CD4-positive, alpha-beta T cell treated with Interleukin-15 for 4 hours (primary cell): ENCODE data around the gene PRPF19.
"Not testable (repeated sequence)": the region's sequence is repeated elsewhere in the genome, so short reads cannot be mapped to it uniquely, and the experiment has no call there.

Experiments
- DNase-seq: peaks from one replicate; pipeline ENCODE4 v3.0.0-alpha.2; 2020; ENCODE audit warnings: low spot score

The PRPF19 gene

DNA sequence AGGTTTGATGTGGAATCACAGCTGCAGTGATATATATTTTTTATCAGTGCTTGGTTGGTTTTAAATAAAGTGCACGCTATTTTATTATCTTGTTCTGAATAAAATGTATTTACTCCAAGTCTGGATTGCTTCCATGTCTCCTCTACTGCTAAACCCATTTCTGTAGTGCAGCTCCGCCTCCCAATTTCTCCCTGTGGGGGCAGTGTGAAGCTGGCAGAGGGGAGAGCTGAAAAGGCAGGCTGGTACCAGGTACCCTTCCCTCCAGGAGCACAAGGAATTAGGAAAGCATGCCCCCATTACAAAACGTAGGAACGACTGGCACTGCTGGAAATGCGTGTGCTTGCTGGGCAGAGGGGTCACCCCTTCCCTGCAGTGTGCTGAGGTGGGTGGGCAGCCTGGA lies 16.9 kb upstream of the PRPF19 start:
- no peak for DNase-seq

- DNase-seq: no peak
These were observed 16.5 kb upstream of the PRPF19 start for GRCh38 chr11:60922906-60923305.

DNA sequence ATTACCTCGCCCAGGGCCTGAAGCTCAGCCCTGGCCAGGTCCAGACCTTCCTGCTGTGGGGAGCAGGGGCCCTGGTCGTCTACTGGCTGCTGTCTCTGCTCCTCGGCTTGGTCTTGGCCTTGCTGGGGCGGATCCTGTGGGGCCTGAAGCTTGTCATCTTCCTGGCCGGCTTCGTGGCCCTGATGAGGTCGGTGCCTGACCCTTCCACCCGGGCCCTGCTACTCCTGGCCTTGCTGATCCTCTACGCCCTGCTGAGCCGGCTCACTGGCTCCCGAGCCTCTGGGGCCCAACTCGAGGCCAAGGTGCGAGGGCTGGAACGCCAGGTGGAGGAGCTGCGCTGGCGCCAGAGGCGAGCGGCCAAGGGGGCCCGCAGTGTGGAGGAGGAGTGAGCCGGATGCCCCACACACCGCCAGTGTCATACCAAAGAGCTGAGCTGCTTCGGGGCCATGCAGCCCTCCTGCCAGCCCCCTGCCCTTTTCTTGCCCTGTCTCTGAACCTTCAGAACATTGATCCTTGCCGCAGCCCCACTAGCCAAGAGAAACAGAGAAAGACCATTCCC lies 15.5 kb upstream of the PRPF19 start:
- DNase-seq: no peak

DNA sequence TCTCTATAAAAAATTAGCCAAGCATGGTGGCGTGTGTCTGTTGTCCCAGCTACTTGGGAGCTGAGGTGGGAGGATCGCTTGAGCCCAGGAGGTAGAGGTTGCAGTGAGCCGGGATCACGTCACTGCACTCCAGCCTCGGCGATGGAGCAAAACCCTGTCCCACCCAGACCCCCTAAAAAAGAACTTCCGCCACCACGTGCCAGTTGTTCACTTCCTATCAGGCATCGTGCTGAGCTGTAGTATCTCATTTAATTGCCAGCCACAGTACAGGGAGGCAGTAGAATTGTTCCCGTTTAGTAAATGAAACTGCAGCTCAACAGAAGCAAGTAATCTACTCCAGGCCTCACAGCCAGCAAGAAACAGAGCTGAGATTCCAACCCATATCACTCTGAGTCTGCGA lies 14.9 kb upstream of the PRPF19 start:
- no peak for DNase-seq

DNA sequence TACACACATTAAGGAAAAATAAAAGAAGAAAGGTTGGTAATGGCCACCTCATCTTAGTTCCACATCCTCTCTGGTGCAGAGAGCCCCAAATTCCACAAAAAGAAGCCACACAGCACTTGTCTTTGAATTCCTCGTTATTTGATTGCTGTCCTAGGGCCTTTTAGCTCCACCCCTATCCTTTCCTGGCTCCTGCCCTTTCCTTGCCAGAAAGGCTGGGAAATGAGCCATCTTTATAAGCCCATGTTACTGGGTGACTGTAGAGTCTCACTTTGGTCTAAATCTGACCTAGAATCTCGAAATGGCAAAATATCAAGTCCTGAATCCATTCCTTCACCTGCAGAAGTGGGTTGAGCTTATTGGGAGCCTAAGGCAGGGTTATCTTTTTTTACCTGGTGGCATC lies 13.6 kb upstream of the PRPF19 start:
- DNase-seq: no peak

DNA sequence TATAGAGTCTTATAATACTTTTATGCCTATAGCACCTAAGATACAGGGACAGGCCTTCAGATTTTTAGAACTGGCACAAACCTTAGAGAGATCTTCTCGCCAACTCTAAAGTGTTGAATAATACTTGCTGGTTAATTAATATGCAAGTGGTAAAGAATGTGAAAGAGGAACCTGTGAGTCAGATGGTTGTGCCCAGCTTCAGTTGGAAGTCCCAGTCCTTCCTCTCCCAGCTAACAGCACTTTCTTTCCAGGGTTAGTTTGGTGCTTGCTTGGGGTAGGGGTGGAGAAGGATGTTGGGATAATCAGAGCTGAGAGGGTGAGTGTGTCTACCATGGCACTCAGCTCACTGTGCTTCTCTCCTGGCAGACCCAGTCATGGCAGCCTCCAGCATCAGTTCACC lies 12.9 kb upstream of the PRPF19 start:
- no peak for DNase-seq

- no peak for DNase-seq
These were observed 12.5 kb upstream of the PRPF19 start for GRCh38 chr11:60918939-60919265.

GRCh38 chr11:60918251-60918938 lies 12.0 kb upstream of the PRPF19 start:
- no peak for DNase-seq

DNA sequence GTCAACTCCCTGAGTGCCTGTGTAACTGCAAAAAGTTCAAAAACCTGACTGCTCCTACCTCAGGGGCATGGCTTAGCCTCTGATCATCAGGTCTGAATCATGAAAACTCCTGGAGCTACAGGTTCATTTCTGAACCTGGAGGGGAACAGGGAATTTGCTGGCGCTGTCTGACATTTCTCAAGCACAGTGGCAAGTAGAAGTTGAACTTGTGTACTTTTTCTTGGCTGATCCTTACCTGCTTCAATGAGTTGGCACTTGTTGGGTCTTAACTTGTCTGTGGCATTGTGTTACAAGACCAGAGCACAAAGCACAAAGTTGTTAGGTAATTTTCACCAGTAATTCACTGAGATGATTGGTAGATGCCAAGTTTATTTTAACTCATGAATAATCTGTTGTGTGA lies 10.9 kb upstream of the PRPF19 start:
- no peak for DNase-seq

- no peak for DNase-seq
These were observed 10.4 kb upstream of the PRPF19 start for GRCh38 chr11:60916669-60917206.

DNA sequence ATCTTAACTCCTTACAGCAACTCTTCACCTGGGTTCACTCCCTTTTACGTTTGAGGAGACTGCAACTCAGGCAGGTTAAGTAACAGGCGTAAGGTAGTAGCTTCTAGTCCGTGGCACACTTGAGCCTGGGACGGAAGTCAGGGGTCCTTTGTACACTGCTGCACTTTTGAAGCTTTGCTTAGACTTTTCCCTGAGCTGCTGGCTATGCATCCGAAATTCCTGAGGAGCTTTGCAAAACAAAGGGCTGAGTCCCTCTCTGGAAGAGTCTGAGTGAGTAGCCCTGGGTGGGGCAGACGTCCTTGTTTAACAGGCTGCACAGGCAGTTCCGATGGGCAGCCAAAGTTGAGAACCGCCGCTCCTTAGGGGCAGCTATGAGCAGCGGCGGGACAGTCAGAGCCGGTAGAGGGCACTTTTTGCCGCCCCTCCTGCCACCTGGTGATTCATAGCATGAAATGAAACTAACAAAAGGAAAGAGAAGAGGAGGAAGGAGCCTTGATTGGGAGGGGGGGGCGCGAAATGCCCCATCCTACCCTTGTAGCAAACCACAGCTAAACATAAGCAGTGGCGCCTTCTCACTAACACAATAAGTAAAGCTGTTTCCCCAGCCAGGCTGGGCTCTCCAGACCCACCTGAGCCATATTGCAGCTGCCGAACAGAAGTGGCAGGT lies 9.0 kb upstream of the PRPF19 start:
- peak; percentile 77 for DNase-seq

- peak; percentile 14 for DNase-seq
These were observed 8.4 kb upstream of the PRPF19 start for GRCh38 chr11:60914633-60915247.

DNA sequence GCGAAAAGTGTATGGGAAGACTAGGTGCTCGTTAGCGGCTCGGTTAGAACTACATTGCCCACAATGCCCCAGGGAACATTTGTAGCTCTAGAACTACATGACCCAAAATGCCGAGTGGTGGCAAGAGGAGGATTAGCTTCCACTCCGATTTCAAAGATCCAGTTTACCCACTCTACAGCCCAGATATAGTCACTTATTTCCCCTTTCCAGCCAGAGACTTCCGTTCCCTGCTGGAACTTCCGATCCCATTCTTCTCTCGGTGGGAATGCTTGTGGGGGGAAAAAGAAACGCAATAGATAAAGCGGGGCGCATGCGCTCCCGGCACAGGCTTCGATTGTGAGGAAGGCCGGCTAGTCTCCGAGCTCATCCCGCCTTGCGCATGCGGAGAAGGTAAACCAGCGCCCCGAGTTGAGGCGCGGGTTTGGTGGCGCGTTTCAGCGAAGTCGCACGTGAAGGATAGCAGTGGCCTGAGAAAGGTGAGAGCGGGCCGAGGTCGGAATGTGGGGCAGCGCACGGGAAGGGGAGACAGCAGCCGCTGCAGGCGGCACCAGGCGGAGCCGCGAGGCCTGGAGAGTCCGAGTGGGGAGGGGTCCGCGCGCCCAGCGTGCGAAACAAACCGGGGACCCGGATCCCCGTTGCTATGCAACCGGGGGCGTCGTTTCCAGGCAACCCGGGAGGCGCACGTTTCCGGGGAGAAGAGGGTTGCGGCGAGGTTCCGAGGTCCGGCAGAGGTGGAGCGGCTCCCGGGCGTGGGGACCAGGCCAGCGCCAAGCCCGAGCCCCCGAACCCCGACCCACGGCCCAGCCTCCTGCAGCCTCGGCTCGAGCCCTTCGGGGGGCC lies 7.6 kb upstream of the PRPF19 start, which contains the start of gene TMEM109:
Gene TMEM109, plus strand, starts transcription at position 366 of the 840 bp plus-strand sequence. CDS start 5,536 bp downstream, outside the sequence.
- DNase-seq: peak; percentile 89

DNA sequence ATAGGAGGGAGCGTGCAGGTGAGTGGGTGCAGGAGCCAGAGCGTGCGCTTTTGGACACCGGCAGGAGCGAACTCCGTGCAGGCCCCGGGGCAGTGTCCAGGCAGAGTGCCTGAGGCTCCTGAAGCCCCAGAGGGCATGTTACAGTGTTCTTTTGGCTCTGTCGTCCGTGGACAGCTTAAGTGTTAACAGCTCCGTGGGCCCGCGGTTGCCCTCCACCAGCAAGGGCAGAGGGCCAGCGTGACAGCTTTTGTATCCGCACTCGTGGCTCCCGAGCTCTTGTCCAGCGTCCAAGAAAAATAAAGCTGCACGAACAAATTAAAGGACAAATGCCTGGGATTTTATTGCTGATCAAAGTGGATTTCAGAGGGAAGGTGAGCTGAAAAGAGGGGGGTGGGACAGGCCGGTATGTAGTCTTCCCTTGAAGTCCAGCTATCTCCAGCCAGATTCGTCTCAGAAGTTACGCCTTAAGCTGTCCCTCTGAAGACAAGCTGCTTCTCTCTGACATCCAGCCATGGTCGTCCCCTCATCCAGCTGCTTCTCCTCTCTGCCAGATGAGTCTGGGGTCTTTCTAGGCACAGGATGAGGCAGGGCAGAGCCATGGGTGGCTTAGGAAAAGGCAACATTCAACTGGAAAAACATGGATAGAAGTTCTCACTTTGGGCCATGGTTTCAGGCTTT lies 6.6 kb upstream of the PRPF19 start:
- DNase-seq: no peak

DNA sequence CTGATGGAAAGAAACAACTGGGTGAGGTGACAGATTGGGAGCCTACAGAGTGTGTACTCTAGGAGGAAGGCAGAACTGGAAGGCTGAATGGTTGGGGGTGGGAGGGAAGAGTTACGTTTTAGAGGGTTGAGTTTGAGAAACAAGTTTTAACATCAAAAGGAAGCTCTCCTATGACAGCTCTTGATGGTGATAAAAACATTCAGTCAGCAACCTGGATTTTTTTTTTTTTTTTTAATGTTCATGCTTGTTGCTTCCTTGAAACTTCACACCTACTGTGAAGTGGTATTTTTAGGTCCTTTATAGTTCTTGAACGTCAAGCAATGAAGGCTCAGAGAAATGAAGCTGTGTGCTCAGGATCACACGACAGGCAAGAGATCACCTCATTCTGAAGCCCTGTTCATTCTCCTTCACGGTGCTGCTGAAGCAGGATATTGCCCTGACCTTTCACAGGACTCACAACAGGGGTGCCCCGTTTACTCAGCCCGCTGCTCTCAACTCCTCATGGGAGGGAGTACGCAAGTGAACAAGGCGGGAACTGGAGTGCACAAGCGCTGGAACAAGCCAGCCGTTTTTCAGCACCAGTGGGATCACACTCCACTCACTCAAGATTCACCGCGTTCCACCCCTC lies 6.0 kb upstream of the PRPF19 start:
- DNase-seq: peak; percentile 33

DNA sequence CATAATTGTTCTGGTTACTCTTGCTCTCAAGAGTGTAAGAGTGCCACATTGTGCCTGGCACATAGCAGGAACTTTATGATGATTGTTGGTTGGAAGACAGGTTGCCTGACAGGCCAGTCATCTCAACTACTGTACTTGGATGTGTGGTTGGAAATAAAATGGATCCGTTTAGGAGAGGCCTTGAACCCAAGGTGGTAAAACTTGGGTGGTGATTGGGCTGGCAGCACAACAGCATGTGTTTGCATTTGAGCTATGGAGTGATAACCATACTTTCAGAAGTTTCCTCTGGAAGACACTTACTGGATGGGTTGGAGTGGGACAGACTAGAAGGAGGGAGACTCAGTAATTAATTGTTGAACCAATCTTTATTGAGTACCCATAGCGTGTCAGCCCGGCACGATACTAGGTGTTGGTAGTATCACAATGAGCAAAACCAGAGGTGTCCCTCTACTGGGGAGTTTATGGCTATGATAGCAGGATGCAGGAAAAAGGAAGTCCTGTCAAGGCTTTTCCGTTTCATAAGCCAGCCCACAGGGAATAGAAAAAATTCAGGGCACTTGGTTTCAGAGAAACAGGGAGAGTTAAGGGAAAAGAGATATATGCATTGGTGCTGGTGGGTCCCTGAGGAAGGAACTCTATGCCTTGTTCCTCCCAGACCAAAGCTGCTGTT lies 4.5 kb upstream of the PRPF19 start:
- DNase-seq: no peak

- DNase-seq: no peak
These were observed 3.9 kb upstream of the PRPF19 start for GRCh38 chr11:60910281-60910687.

DNA sequence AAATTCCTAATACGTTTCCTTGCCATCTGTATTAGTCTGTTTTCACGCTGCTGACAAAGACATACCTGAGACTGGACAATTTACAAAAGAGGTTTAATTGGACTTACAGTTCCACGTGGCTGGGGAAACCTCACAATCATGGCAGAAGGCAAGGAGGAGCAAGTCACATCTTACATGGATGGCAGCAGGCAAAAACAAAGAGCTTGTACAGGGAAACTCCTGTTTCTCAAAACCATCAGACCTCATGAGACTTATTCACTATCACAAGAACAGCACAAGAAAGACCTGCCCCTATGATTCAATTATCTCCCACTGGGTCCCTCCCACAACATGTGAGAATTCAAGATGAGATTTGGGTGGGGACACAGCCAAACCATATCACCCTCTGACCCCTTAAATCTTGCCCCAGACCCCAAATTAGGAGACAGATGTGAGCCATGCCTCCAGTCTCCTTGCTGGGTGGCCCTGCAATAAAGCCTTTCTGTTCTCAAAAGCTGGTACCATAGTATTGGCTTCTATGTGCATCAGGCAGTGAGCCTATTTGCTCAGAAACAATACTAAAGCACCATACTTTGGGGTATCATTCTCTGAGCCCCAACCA lies 3.4 kb upstream of the PRPF19 start:
- not testable (repeated sequence) for DNase-seq

GRCh38 chr11:60908803-60909202 lies 2.4 kb upstream of the PRPF19 start:
- no peak for DNase-seq

GRCh38 chr11:60905551-60906113 lies 753 bp downstream of the PRPF19 start:
- peak; percentile 25 for DNase-seq
